Heart left ventricle (tissue), 13 donors: ENCODE results near the gene CD74.

Experiments used
- CTCF ChIP-seq, 12 donors: fragments of 200-600 bp; sonication (generic) in 4 of 12; IDR thresholded peaks; one replicate each; pipeline versions ENCODE4 v1.5.0 to v1.8.0; 2018 to 2022; ENCODE audit warnings: antibody characterized with exemption in 12 of 12, mild to moderate bottlenecking in 5 of 12
- POLR2A ChIP-seq, 2 donors: fragments of 450-650 bp; IDR thresholded peaks; one replicate each; pipeline ENCODE4 v1.6.1; 2017; ENCODE audit warnings: antibody characterized with exemption in 2 of 2, mild to moderate bottlenecking in 2 of 2, moderate library complexity in 2 of 2
- donor health status: ischemic (EF 13 %, LVEDD 7.1; RV severe dilation, severe dysfunction).
- donor health status: DM: no; HTN: yes; CAD: no.
- donor health status: DM: no; HTN: no; CAD: no.
- donor health status: ischemic (EF 25% LVEDD 6.9; RV normal size, moderate dysfunction).
- donor health status: ischemic (EF 25% LVEDD 5.7; RV mildly dilated, moderate dysfunction).
- donor health status: ischemic (EF 35%, LVEDD 5.7; RV mildly dilated, moderate dysfunction).
- donor health status: nonischemic (EF 11% LVEDD 7.7; RV severe dilation, severe dysfunction).
- donor health status: DM: yes; HTN: yes; CAD: no.
- donor health status: PGD.
- donor health status: ischemic (EF 29% LVEDD 5.4; RV normal size, mild dysfunction).
- donor health status: nonischemic (EF 23%, LVEDD 6.1; RV moderate dilation, normal function).

- no peak for TF ChIP-seq POLR2A (IDR thresholded peaks at IDR 0.05)
- no peak for TF ChIP-seq CTCF (IDR thresholded peaks at IDR 0.05)
Observed at GRCh38 chr5:150428106-150428876, 15.6 kb upstream of the CD74 start.
